H1 (cell line): Measurements from ENCODE around the gene VTI1B.
"Not testable (repeated sequence)": the region's sequence is repeated elsewhere in the genome, so short reads cannot be mapped to it uniquely, and the experiment has no call there.

ENCODE experiments used
- CTCF ChIP-seq, 3 experiments: IDR thresholded peaks; 1 replicate in 2 of 3; 2 replicates in 1 of 3; pipeline versions ENCODE4 v1.5.1 to v1.6.1; 2011; ENCODE audit warnings: low read length in 3 of 3, mild to moderate bottlenecking in 3 of 3, inconsistent platforms in 2 of 3, low read depth in 1 of 3, moderate library complexity in 1 of 3; ENCODE audit not compliant: insufficient read depth in 1 of 3; ENCODE audit errors: control extremely low read depth in 1 of 3
- EZH2 ChIP-seq: fragments of 200-600 bp; sonication (generic); IDR thresholded peaks from 2 replicates; pipeline ENCODE4 v1.7.1; 2012; ENCODE audit warnings: low read depth, mild to moderate bottlenecking, moderate library complexity, low read length, inconsistent platforms; ENCODE audit not compliant: severe bottlenecking
- MAX ChIP-seq: IDR thresholded peaks from 2 replicates; pipeline ENCODE4 v1.6.1; 2012; ENCODE audit warnings: inconsistent platforms
- SUZ12 ChIP-seq: fragments of 200-600 bp; sonication (generic); IDR thresholded peaks from 2 replicates; pipeline ENCODE4 v1.6.1; 2012; ENCODE audit warnings: mild to moderate bottlenecking, inconsistent platforms, low read length, moderate library complexity, mixed read lengths

DNA sequence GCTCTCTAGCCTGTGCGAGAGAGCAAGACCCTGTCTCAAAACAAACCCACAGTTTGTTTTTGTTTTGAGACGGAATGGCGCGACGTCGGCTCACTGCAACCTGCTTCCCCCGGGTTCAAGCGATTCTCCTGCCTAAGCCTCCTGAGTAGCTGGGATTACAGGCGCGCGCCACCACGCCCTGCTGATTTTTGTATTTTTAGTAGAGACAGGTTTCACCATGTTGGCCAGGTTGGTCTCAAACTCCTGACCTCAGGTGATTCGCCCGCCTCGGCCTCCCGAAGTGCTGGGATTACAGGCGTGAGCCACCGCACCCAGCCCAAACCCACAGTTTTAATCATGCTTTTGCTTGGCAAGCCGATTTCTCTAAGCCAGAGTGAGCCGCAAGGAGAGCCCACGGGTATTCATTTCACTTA, 73.9 kb downstream of the VTI1B start:
- not testable (repeated sequence) for TF ChIP-seq CTCF (IDR thresholded peaks at IDR 0.05; ENCODE audit: control extremely low read depth in 1 of 3, insufficient read depth in 1 of 3, low read depth in 1 of 3, low read length in 3 of 3); SUZ12; EZH2; MAX
